ENCODE results near the gene ADPRS. TPM values are rescaled to one million over a fixed set of nuclear protein-coding genes. Genes with fewer than 3 reads are reported as not detected.
A peak's percentile ranks its signal among the peaks of the same experiment; 100 is the strongest.

Gene ADPRS
- total RNA-seq, 1 donor from 2014 or later = 23.9 TPM

GRCh38 chr1:36084497-36085115 lies 4.1 kb upstream of the ADPRS start:
- CTCF ChIA-PET = no interaction called here
- Mint-ChIP-seq H3K36me3 (ENCODE audit: low read depth) (peaks cover 3% of the 10 kb centered on the region), H3K27ac (no peak overlapping the region), H3K4me3 (peak overlapping the region; percentile 15), H3K4me1 (peaks cover 7% of the 10 kb centered on the region), H3K27me3 (peaks cover 33% of the 10 kb centered on the region), H3K9me3 (no peaks in the 10 kb centered on the region)
- TF ChIP-seq CTCF (IDR thresholded peaks at IDR 0.05) = no peak
- DNase-seq (no peak), ATAC-seq (ENCODE audit: low read depth) (no peak)
- POLR2A ChIA-PET = no interaction called here
- intact Hi-C loops (cut with micrococcal nuclease) = loop anchor here (10.0 kb wide), 1 partner anchor 230 kb away; no protein-coding TSS in a partner anchor

DNA sequence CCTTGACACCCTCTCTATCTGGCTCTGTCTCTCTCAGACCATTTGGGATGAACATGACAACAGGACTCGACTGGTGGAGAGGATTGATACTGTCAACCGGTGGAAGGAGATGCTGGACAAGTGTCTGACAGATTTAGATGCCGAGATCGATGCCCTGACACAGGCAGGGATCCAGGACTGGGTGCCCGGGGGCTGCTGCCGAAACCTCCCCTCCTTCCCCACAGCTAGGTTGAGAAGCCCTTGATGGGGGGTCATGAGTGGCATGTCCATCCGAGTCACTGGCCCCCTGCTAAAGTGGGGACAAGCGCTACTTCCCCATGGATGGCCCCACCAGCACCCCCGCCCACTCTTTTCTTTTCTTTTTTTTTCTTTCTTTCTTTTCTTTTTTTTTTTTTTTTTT lies 3.6 kb upstream of the ADPRS start:
- ChIA-PET CTCF (no interaction called here), POLR2A (no interaction called here)
- ATAC-seq (ENCODE audit: low read depth) (no peak), DNase-seq (no peak)
- Mint-ChIP-seq H3K27me3 (peaks cover 33% of the 10 kb centered on the region), H3K27ac (no peak overlapping the region), H3K36me3 (ENCODE audit: low read depth) (peaks cover 3% of the 10 kb centered on the region), H3K4me1 (peaks cover 12% of the 10 kb centered on the region), H3K9me3 (no peaks in the 10 kb centered on the region), H3K4me3 (no peak overlapping the region)
- intact Hi-C loops (cut with micrococcal nuclease) = loop anchor here (10.0 kb wide), 1 partner anchor 230 kb away; no protein-coding TSS in a partner anchor
- TF ChIP-seq CTCF (IDR thresholded peaks at IDR 0.05) = no peak

DNA sequence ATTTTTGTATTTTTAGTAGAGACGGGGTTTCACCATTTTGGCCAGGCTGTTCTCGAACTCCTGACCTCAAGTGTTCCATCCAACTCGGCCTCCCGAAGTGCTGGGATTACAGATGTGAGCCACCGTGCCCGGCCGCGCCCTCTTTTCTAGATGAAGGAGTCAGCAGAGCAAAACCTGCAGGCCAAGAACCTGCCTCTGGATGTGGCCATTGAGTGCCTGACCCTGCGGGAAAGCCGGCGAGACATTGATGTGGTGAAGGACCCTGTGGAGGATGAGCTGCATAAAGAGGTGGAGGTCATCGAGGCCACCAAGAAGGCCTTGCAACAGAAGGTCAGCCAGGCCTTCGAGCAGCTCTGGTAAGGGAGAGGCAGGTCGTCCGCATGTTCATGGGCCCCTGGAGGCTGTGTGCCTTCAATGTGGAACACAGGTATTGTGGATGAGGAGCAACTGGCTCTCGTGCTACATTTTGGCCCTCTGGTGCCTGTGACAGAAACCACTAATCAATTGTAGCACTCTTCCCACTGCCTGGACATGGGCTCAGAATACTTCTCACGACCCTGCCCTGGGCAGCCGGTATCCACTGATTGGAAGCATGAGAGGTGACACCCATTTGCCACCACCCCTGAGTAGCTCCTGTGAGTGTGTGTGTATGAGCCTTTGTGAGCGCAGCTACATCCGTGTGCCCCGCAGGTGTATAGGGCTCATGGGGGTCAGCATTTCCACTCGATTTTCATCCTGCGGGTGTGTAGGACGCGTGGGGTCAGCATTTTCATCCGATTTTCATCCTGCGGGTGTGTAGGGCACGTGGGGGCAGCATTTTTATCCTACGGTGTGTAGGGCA lies 2.8 kb upstream of the ADPRS start:
- Mint-ChIP-seq H3K27me3 (peaks cover 33% of the 10 kb centered on the region), H3K36me3 (ENCODE audit: low read depth) (peaks cover 3% of the 10 kb centered on the region), H3K27ac (no peak overlapping the region), H3K4me3 (no peak overlapping the region), H3K4me1 (peaks cover 15% of the 10 kb centered on the region), H3K9me3 (no peaks in the 10 kb centered on the region)
- TF ChIP-seq CTCF (IDR thresholded peaks at IDR 0.05) = no peak
- ChIA-PET CTCF (no interaction called here), POLR2A (interaction anchor here (1.0 kb wide), 1 partner anchor 155 kb away, joined by 3 read pairs; the partner anchor contains the start of gene AGO3)
- ATAC-seq (ENCODE audit: low read depth) (no peak), DNase-seq (no peak)
- intact Hi-C loops (cut with micrococcal nuclease) = loop anchor here (10.0 kb wide), 1 partner anchor 231 kb away; no protein-coding TSS in a partner anchor

- peaks cover 6% of the 10 kb centered on the region for H3K36me3 Mint-ChIP-seq (ENCODE audit: low read depth)
- DNase-seq = no peak
- peak overlapping the region; percentile 24 for H3K27ac Mint-ChIP-seq
- no peak for ATAC-seq (ENCODE audit: low read depth)
- ChIA-PET CTCF (interaction anchor here (1.0 kb wide), 1 partner anchor 205 kb away, joined by 3 read pairs; no protein-coding TSS in a partner anchor), POLR2A (interaction anchor here (1.0 kb wide), 1 partner anchor 156 kb away, joined by 3 read pairs; the partner anchor contains the start of gene AGO3)
- intact Hi-C loops (cut with micrococcal nuclease) = loop anchor here (10.0 kb wide), 1 partner anchor 232 kb away; no protein-coding TSS in a partner anchor
- H3K4me1 Mint-ChIP-seq = peaks cover 15% of the 10 kb centered on the region
- H3K27me3 Mint-ChIP-seq = peaks cover 33% of the 10 kb centered on the region
- H3K9me3 Mint-ChIP-seq = no peaks in the 10 kb centered on the region
- TF ChIP-seq CTCF (IDR thresholded peaks at IDR 0.05) = no peak
- peak overlapping the region; percentile 71 for H3K4me3 Mint-ChIP-seq
These were observed 2.0 kb upstream of the ADPRS start for GRCh38 chr1:36086529-36087232.

Measured in activated B cell treated with CpG ODN at 0.5 μM for 24 hours (primary cell).